Measurements from ENCODE around the gene DTX1. TPM values are rescaled to one million over a fixed set of nuclear protein-coding genes. Genes with fewer than 3 reads are reported as not detected.

DTX1 gene
- total and polyA plus RNA-seq, 4 donors = 2.1 to 33.2 (median 10.0) TPM

DNA sequence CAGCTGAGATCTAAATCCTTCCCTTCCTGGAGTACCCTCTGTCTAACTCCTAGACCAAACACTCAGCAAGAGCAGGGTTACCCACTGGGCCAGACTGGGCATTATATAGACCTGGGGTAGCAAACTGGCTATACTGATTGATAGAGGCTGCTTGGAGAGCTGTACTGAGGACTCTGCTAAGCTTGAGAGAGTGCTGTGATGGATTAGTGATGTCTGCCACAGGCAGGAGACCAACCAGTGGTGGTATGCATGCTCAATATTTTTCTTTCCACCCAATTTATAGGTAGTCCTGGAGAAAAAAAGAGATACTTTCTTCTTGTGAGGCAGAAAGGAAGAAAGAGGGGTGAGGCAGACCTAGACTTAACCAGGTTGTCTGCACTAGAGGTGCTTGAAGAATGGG lies 33.3 kb downstream of the DTX1 start:
- Histone ChIP-seq H3K4me1 (ENCODE audit: control insufficient read depth in 4 of 4, insufficient read depth in 4 of 4, low read length in 3 of 4) (peaks cover 0 to 17% (median 13%) of the 10 kb centered on the region in 4 donors), H3K9me3 (ENCODE audit: control insufficient read depth in 4 of 4, low read length in 3 of 4) (no peaks in the 10 kb centered on the region), H3K4me3 (ENCODE audit: low read depth in 1 of 3, low read length in 3 of 3) (no peak overlapping the region), H3K27me3 (ENCODE audit: control insufficient read depth in 4 of 4, insufficient read depth in 4 of 4, low read length in 3 of 4) (no peaks in the 10 kb centered on the region), H3K9ac (ENCODE audit: low read depth in 1 of 2, low read length in 2 of 2) (no peak overlapping the region), H3K27ac (ENCODE audit: low read depth in 1 of 2, low read length in 2 of 2) (no peak overlapping the region), H3K36me3 (ENCODE audit: control insufficient read depth in 4 of 4, insufficient read depth in 3 of 4, low read depth in 1 of 4, low read length in 3 of 4) (no peaks in the 10 kb centered on the region)
- DNase-seq (ENCODE audit: low spot score) = no peak
- TF ChIP-seq NR2F2 (IDR thresholded peaks at IDR 0.05) = no peak
- no peak for TF ChIP-seq SP1 (IDR thresholded peaks at IDR 0.05)
- no peak for TF ChIP-seq FOXA1 (IDR thresholded peaks at IDR 0.05)
- TF ChIP-seq, protein P1, sequence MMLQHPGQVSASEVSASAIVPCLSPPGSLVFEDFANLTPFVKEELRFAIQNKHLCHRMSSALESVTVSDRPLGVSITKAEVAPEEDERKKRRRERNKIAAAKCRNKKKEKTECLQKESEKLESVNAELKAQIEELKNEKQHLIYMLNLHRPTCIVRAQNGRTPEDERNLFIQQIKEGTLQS (IDR thresholded peaks at IDR 0.05) = no peak
- TF ChIP-seq, protein P2, sequence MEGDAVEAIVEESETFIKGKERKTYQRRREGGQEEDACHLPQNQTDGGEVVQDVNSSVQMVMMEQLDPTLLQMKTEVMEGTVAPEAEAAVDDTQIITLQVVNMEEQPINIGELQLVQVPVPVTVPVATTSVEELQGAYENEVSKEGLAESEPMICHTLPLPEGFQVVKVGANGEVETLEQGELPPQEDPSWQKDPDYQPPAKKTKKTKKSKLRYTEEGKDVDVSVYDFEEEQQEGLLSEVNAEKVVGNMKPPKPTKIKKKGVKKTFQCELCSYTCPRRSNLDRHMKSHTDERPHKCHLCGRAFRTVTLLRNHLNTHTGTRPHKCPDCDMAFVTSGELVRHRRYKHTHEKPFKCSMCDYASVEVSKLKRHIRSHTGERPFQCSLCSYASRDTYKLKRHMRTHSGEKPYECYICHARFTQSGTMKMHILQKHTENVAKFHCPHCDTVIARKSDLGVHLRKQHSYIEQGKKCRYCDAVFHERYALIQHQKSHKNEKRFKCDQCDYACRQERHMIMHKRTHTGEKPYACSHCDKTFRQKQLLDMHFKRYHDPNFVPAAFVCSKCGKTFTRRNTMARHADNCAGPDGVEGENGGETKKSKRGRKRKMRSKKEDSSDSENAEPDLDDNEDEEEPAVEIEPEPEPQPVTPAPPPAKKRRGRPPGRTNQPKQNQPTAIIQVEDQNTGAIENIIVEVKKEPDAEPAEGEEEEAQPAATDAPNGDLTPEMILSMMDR (IDR thresholded peaks at IDR 0.05; ENCODE audit: low read depth, low read length, missing input control) = no peak
- no peak for TF ChIP-seq GABPA (IDR thresholded peaks at IDR 0.05 in 1 of 2, conservative IDR thresholded peaks at IDR 0.05 in 1 of 2)
- TF ChIP-seq TAF1 (conservative IDR thresholded peaks at IDR 0.05) = no peak
- no peak for TF ChIP-seq HNF4G (IDR thresholded peaks at IDR 0.05)
- TF ChIP-seq, protein P3, sequence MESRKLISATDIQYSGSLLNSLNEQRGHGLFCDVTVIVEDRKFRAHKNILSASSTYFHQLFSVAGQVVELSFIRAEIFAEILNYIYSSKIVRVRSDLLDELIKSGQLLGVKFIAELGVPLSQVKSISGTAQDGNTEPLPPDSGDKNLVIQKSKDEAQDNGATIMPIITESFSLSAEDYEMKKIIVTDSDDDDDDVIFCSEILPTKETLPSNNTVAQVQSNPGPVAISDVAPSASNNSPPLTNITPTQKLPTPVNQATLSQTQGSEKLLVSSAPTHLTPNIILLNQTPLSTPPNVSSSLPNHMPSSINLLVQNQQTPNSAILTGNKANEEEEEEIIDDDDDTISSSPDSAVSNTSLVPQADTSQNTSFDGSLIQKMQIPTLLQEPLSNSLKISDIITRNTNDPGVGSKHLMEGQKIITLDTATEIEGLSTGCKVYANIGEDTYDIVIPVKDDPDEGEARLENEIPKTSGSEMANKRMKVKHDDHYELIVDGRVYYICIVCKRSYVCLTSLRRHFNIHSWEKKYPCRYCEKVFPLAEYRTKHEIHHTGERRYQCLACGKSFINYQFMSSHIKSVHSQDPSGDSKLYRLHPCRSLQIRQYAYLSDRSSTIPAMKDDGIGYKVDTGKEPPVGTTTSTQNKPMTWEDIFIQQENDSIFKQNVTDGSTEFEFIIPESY (IDR thresholded peaks at IDR 0.05) = no peak
- no peak for TF ChIP-seq RAD21 (IDR thresholded peaks at IDR 0.05)
- TF ChIP-seq HNF4A (conservative IDR thresholded peaks at IDR 0.05) = no peak
- TF ChIP-seq JUND (IDR thresholded peaks at IDR 0.05) = no peak
- no peak for TF ChIP-seq EGR1 (IDR thresholded peaks at IDR 0.05; ENCODE audit: low read depth in 2 of 2)
- TF ChIP-seq, protein P4, sequence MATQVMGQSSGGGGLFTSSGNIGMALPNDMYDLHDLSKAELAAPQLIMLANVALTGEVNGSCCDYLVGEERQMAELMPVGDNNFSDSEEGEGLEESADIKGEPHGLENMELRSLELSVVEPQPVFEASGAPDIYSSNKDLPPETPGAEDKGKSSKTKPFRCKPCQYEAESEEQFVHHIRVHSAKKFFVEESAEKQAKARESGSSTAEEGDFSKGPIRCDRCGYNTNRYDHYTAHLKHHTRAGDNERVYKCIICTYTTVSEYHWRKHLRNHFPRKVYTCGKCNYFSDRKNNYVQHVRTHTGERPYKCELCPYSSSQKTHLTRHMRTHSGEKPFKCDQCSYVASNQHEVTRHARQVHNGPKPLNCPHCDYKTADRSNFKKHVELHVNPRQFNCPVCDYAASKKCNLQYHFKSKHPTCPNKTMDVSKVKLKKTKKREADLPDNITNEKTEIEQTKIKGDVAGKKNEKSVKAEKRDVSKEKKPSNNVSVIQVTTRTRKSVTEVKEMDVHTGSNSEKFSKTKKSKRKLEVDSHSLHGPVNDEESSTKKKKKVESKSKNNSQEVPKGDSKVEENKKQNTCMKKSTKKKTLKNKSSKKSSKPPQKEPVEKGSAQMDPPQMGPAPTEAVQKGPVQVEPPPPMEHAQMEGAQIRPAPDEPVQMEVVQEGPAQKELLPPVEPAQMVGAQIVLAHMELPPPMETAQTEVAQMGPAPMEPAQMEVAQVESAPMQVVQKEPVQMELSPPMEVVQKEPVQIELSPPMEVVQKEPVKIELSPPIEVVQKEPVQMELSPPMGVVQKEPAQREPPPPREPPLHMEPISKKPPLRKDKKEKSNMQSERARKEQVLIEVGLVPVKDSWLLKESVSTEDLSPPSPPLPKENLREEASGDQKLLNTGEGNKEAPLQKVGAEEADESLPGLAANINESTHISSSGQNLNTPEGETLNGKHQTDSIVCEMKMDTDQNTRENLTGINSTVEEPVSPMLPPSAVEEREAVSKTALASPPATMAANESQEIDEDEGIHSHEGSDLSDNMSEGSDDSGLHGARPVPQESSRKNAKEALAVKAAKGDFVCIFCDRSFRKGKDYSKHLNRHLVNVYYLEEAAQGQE (IDR thresholded peaks at IDR 0.05) = no peak
- TF ChIP-seq YY1 (IDR thresholded peaks at IDR 0.05) = no peak
- TF ChIP-seq RXRA (IDR thresholded peaks at IDR 0.05) = no peak
- TF ChIP-seq, protein P5, sequence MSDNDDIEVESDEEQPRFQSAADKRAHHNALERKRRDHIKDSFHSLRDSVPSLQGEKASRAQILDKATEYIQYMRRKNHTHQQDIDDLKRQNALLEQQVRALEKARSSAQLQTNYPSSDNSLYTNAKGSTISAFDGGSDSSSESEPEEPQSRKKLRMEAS (IDR thresholded peaks at IDR 0.05) = no peak
- no peak for TF ChIP-seq FOXA2 (IDR thresholded peaks at IDR 0.05)

Measured in liver (tissue), 9 donors.